Right lobe of liver (tissue), 4 donors: ENCODE data around the gene FGFR3.

Experiments
- POLR2A ChIP-seq: fragments of 450-650 bp; IDR thresholded peaks from one replicate; pipeline ENCODE4 v1.6.1; 2017; ENCODE audit warnings: antibody characterized with exemption, mild to moderate bottlenecking
- TF ChIP-seq, protein P1 (sequence below), 4 donors: fragments of 200-600 bp in 3 of 4; fragments of 450-650 bp in 1 of 4; IDR thresholded peaks; one replicate each; pipeline versions ENCODE4 v1.5.1 to v1.8.0; 2016 to 2022; ENCODE audit warnings: antibody characterized with exemption in 4 of 4, mild to moderate bottlenecking in 2 of 4
- donor health status: DM: no; HTN: no; CAD: no.
- donor health status: DM: no; HTN: no; CAD: no.
- donor health status: DM: no; HTN: yes; CAD: no.

DNA sequence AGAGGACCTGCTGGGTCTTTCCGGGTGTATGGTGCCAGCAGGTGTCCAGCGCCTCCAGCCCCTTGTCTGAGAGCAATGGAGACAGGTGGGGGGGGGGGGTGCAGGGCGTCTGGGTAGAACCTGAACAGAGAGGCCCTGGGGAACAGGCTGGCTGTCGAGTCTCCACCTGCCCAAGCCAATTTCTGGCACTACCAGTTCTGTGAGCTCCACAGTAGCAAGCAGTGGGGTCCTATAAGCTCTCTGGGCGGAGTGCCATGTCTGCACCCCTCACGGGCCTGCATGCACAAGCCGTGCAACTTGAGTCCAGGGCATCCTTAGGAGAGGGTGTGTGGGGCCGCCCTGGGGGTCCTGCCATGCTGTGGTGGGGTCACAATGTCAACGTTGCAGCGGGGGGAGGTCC, 10.1 kb upstream of the FGFR3 start:
- TF ChIP-seq, protein P1, sequence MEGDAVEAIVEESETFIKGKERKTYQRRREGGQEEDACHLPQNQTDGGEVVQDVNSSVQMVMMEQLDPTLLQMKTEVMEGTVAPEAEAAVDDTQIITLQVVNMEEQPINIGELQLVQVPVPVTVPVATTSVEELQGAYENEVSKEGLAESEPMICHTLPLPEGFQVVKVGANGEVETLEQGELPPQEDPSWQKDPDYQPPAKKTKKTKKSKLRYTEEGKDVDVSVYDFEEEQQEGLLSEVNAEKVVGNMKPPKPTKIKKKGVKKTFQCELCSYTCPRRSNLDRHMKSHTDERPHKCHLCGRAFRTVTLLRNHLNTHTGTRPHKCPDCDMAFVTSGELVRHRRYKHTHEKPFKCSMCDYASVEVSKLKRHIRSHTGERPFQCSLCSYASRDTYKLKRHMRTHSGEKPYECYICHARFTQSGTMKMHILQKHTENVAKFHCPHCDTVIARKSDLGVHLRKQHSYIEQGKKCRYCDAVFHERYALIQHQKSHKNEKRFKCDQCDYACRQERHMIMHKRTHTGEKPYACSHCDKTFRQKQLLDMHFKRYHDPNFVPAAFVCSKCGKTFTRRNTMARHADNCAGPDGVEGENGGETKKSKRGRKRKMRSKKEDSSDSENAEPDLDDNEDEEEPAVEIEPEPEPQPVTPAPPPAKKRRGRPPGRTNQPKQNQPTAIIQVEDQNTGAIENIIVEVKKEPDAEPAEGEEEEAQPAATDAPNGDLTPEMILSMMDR (IDR thresholded peaks at IDR 0.05): no peak
- no peak for TF ChIP-seq POLR2A
